GM19455 (cell line): Measurements from ENCODE around the gene TMEM184A.

Experiments
- ATAC-seq: cut with Tn5 transposase; IDR thresholded peaks from one replicate; pipeline ENCODE4 v1.9.1; 2021; ENCODE audit not compliant: unreplicated experiment

The TMEM184A gene

DNA sequence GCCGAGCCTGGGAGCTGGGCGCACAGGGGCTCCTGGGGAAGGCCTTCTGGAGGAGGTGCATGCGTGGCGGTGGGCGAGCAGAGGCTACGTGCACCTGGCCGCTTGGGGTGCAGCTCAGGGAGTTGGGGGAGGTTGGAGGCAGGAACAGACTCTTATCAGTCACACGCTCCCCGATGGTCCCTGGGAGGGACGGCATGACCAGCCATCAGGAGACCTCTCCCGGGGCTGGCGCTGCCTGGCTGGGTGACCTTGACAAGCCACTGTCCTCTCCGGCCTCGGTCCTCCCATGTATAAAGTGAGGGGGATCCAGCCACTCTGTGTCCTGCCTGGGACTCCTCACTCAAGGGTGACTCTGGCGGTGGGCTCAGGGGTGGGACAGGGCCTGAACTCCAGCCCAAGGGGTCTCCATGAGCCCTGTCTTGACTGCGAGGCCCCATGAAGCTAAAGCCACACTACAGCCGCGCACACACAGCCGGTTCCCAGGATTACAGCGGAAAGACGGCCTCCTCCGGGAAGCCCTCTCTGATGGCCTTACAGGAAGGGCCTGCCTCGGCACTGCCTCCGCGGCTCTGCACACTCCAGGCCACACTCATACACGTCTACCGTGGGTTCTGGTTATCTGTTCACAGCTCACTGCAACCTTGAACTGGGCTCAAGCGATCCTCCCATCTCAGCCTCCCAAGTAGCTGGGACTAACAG lies 2.3 kb downstream of the TMEM184A start:
- no peak for ATAC-seq

DNA sequence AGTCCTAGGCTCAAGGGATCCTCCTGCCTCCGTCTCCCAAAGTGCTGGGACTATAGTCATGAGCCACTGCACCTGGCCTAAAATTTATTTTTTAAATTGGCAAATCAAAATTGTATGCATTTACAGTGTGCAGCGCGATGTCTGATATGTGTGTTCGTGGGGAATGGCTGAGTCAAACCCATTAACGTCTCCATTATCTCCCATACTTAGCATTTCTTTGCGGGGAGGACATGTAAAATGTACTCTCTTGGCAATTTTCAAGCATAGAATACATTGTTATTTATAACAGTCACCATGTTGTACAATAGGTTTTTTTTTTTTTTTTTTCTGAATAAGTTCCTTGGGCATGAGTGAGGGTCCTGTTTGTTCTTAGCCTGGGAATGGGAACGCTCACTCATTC lies 3.8 kb downstream of the TMEM184A start:
- no peak for ATAC-seq

DNA sequence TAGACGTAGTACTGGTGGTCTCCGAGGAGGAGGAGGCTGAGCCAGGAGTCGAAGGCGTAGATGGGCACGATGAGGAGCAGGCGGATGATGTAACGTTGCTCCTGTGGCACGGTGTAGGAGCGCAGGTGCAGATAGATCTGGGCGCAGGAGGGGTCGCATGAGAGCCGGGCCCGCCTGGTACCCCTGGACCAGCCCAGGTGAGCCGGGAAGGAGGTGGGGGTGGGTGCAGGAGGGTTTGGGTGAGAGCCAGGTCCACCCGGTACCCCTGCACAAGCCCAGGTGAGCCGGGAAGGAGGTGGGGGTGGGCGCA lies 5.2 kb downstream of the TMEM184A start:
- ATAC-seq, result no peak

DNA sequence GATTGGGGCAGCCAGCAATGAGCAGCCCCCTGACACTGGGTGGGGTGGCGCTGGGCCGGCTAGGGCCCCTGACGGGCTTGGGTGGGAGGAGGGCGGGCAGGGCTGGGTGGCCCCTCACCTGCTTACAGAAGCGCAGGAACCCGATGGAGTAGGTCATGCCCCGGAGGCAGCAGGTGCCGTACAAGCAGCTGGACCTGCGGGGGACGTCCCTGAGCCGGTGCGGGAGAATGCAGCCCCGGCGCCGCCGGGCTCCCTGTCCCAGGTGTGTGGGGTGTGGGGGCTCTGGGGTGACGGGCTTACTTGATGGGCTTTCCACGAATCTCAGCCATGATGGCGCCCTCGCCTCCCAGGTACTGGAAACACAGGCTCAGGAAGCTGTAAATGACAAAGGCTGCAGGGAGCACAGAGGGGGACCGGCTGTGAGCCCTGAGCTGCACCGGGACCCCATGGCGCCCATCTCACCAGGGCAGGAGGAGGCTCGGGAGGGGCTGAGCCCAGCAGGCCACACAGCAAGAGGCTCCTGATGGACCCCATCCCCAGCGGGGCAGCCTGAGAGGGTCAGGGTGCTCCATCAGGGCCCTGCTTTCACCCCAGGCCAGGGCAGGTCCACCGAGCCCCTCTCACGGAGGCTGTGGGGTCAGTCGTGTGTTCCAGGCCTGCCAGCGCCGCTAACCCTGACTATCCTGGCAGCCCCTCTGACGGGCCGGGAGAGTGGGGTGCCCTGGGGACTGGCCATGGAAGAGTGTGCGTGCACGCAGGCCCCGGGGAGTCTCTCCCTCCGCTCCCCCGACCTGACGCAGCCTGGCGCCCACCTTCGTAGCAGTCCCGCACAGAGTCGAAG lies 5.8 kb downstream of the TMEM184A start:
- ATAC-seq, result no peak

DNA sequence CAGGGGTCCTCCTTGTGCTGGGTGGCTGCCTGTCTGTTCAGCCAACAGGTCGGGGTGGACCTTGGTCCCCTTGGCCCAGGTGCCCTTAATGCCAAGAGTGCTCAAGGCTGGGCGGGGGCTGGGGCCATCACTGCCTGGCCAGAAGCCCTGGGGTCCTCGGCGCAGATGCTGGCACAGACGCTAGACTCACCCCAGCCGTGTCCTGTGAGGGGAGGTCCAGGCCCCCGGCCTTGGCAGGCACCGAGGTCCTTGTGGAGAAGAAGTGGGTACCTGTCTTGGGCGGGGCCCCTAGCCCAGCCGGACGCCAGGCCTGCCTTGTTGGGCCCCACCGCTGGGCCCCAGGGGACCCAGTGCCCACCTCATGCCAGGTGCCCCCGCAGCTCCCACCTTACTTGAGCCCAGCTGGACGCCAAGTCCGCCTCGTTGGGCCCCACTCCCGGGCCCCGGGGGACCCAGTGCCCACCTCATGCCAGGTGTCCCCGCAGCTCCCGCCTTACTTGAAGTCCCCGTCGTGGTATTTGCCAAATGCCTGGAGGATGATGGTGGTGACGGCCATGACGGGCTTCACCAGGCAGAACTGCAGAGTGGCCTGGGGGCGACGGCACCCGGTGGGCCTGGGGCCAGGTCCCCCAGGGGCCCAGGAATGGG lies 6.5 kb downstream of the TMEM184A start:
- no peak for ATAC-seq

DNA sequence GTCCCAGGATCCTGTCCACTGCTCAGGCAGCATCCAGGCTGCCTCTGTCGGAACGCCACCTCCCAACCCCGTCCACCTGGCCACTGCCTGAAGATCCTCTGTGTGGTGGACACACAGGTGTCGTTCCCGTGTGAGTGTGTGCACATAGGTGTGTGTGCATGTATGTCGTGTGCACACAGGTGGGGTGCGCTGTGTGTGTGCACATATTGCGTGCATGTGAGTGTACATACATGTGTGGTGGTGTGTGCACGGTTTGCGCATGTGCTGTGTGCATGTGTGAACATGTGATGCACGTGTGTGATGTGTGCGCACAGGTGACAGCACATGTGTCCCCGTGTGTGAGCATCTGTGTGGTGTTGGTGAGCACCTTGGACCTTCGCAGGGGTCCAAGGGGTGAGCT lies 7.1 kb downstream of the TMEM184A start:
- ATAC-seq, result no peak

DNA sequence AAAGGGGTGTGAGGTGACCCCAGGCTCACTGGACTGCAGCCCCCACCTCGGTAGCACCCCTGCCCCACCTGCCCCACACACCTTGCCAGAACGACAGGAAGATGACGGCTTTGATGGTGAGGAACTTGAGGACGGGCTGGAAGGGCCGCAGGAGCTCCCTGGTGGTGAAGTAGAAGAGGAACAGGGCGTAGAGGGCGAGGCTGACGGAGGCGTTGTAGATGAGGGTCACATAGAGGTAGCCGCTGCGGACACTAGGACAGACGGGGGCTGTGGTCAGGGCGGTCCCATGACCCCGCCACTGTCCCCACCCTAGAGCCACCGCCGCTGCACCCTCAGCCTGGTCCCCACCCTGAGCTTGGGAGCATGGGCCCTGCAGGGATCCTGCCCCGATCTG lies 7.6 kb downstream of the TMEM184A start:
- ATAC-seq, result no peak

DNA sequence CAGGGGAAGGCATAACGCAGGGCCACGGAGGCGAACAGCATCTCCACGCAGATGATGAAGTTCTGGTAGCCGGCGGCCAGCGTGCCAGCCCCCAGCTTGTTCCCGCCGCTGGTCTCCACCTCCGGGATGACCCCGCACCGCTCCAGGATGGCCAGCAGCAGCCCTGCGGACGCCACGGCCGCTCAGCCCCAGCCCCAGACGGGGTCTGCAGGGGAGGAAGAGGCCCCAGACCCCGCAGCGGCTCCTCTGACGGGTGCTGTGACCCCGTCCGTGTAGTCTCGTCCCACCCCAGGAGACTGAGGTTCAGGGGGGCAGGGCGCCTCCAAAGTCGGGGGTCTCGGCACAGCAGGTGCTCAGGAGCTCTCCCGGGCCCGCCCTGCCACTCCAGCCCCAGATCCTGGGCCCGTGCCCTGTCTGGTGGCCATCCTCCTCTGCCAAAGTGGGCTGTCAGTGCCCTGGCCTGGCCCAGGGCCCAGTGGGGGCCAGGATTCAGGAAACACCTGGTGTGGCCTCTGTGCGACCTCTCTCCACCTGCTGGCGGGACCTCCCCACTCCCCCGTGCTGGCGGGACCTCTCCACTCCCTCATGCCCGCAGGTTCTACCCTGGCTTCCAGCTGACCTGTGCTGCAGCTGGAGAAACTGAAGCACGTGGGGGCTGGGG lies 8.1 kb downstream of the TMEM184A start:
- ATAC-seq, result no peak

DNA sequence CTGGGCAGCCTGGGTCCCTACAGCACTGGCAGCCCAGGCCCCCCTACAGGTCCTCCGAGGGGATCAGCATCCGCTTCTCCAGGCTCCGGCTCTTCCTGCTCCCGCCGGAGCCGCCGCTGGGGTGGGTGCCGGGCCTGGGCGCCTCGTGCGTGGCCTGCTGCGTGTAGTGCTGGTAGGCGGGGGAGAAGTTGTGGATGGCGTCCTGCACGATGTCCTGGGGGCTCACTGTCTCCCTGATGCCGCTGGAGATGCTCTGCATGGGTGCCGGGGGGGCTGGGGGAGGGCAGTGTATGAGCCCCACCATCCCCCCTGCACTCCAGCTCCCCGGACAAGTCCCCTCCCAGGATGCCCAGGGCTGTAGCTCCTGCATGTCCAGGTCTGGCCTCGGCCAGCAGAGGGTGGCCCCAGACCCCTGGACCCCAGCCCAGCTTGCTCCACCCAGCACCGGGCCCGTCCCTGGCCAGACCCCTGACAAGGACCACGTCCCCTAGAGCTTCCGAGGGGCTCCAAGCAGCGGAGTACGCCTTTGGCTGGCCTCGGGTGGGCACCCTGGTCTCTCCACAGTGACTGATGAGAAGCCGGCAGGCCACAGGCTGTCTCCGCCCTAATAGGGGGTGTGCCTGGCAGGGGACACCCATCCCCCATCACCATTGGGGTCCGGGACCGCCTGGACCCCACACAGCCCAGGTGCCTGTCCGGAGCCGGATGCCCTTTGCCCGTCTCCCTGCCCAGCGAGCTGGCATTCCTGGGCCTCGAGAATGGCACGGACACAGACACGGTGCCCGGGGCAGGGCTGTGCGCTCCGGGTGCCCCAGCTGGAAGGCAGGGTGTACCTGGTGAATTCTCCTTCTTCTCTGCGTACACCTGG lies 8.9 kb downstream of the TMEM184A start:
- ATAC-seq, result no peak

DNA sequence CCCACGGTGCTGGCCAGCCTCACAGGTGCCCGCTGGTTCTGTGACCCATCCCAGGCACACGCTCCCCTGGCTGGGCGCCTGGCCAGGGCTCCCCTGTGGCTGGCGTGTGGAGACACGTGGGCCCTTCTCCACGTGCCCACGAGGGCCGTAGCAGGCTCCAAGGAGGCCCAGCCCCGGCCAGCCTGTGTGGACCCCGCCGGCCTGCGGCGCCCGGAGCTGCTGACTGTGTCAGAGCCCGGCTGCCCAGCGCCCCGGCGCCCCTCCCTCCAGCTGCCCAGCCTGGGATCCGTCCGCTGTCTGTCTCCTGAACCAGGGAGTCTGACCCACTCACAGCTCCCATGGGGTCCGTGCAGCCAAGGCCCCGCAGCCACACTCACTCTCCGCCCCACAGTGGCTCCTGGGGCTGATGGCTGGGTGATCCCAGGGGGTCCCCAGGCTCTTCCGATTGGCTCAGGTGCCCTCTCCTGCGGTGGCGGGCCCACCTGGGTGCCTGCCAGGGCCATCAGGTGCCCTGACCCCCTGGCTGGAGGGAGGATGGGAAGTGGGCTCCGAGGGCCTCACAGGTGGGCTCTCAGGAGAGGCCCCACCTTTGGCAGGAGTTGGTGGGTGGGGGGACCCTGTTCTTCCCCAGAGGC lies 9.6 kb downstream of the TMEM184A start:
- no peak for ATAC-seq

DNA sequence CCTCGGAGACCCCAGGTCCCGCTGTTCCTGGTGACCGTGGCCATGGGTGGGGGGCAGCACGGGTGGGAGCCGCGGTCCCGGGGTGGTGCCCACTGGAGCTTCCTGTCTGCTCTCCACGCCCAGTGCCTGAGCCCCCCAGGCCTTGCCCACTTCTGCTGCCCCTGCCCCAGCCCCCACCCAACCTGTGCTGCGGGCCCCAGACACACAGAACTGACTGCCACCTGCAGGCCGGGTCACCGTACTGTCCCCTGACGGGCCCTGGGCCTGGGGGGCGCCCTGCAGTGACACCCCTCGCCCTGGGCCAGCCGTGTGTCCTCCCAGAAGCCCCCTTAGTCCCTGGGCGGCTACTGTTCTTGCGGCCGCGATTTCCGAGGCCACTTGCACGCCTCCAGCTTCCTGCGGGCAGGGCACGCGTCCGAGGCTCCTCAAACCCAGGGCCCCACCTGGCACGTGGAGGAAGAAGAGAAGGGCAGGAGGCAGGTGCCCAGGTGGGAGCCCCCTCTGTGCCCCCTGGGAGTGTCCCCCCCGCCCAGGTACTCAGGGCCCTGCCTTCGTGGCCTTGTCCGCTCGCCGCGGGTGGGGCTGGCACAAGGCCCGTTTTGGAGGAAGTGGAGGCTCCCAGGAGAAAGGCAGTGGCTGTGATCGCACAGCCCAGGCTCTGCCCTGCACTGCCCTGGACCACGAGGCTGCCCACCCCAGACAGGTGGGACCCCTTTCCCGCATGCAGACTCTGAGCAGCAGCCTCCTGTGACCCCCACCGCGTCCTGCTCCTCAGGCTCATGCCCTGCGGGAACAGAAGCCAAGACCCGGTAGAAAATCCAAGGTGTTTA lies 10.4 kb downstream of the TMEM184A start:
- ATAC-seq, result no peak

DNA sequence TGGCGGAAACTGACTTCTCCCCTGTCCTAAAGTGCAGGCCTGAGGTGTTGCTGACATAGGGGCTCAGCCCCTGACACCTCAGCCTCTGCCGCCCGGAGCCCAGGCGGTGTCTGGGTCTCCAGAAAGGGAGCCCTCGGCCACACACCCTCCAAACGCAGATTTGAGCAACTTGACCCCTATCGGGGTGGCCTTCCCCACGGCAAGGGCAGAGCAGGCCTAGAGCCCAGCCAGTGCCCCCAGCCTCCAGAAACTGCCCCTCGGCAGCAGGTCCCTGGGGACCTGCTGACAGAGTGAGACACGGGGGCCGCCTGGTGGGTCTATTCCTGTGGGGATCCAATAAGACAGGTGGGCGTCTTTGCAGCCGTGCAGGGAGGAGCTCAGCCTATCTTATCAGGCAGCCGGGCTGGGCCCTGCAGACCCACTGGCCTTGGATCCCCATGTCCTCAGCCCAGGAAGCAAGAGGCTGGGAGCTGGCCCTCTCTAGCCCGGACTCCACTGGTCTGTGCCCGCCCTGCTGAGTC lies 11.0 kb downstream of the TMEM184A start:
- ATAC-seq, result no peak

DNA sequence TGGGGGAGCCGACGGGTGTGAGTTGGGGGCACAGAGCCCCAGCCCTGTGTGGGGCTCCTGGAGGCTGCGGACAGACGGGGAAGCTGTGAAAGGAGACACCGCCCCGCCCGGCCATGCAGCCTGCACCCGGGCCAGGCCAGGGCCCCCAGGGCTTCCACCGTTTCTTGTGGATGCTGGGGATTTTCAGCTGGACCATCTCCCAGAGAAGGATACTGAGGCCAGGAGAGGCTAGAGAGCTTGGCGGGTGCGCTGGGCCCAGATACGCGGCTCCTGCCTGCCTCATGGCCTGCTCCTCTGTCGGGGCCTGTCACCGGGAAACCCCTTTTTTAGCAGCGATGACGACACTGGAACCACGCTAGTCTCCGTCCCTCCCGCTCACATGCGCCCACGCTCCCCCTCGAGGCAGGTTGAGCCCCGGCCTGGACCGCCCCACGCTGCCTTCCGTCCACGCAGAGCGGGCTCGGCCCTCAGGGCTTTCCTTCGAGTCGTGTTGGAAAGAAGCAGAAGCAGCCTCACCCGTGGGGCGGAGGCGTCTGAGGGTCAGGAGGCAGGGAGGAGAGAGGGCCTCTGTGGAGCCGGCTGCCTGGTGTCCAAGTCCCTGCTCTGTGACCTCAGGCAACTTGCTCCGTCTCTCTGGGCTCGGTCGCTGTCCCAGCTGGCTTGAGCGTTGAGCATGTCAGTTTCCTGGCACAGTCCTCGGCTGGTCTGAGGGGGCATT lies 11.7 kb downstream of the TMEM184A start:
- ATAC-seq, result no peak

DNA sequence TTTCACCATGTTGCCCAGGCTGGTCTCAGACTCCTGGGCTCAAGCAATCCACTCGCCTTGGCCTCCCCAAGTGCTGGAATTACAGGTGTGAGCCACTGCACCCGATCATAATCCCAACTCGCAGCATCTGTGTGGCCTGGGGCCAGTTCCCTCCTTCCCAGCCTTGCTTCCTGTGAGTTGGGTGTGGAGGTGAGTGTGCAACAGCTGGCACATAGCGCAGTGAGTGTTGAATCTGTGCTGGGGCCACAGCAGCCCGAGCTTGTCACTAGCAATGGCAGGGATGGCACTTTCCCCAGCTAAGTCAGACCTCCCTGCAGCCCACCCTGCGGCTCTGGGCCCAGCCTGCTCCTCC lies 12.2 kb downstream of the TMEM184A start:
- no peak for ATAC-seq

DNA sequence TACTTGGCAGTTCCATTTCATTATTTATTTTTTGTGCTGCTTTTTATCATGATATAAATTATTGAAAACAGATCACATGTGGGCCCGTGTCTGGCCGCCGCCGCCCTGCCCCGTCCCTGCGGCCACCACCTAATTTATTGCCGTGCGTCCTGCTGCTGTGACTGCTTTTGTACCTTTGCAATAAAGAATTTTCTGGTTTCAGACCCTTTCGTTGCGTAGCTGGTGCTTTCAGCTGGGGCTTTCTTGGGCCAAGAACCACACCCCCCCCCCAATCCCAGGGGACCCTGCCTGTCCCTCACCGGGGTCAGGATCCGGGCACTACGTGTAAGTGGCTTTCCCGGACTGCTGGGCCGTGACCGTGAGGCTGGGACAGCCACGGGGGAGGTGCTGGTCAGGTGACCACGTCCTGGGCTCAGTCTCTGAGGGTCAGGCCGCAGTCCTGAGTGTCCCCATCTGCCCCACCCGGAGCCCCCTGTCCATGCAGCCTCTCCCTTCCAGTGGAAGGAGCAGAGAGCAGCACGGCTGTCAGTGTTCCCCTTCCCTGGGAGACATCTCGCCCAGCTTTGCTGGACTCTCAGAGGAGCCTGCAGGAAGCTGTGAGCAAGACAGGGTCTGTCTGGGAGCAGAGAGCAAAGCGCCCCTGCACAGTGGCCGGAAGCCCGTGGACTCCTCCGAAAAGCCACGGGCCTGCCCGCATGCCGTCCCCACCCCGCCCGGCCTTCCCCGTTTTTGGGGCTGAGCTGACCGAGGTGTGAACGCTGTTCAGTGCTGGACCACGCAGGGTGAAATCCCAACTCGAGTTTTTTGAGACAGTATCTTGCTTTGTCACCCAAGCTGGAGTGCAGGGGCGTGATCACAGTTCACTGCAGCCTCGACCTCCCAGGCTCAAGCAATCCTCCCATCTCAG lies 12.9 kb downstream of the TMEM184A start:
- no peak for ATAC-seq

DNA sequence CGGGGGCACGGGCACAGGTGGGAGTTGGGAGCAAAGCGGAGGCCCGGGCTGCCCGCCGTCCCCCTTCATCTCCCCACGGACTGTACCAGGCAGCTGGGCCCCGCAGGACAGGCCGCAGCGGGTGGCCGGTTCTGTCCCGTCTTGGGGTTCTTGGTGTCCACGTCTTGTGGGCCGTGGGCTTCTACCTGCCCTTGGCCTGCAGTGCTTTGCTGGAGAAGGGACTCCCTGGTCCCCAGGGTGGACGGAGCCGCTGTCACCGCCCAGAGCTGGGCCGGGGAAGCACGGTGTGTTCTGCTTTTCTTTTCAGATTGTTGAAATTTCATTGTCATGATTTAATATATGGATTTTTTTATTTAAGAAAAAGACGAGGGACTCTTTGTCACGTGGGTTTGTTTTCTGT lies 13.7 kb downstream of the TMEM184A start:
- ATAC-seq, result no peak

DNA sequence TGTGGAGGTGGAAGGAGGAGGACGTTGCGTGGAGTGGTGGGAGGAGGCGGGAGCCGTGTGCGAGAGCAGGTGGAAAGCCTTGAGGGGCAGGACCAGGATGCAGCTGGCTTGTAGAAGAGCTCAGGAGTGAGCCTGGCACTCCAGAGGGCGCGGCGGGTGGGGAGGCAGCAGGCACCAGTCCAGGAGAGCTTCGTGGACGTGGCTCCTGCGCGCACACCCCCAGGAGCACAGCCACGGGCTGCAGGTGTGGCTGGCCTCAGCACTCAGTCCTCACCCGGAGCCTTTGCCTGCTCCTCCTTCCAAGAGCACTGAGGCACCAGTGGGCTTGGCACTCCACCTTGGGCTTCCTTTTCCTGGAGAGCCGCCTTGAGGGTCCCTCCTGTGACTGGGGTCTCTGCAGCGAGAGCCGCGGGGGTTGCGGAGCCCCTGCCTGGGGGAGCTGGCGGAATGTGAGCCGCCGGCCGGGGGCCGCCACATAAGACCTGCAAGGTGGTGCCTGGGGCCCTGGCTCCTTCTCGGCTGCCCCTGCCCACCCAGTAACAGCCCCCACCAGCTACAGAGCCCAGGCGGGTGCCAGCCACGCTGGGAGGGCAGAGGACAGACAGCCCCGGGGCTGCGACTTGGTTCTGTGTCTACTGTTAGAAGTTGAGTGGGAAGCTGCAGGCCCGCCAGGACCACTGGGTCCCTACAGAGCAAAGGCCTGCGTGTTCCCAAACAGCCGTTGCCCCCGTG lies 14.4 kb downstream of the TMEM184A start:
- no peak for ATAC-seq
